ENCODE measurements around the gene NKX2-1.

DNA sequence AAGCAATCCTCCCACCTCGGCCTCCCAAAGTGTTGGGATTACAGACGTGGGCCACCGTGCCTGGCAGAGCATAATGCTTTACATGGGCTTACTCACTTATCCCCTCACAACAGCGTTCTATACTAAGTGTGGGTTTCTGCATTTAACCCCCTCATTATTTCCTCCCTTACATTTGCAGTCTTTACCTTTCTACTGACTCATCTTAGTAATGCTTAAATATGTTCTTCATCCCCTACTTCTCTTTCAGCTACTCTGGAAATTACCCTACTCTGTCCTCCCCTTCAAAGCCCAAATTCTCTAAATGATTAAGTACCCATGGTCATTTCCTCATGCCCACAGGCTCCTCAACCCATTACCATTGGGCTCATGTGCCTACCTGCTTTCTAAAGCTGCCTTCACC is 40.7 kb downstream of the NKX2-1 start:
- TF ChIP-seq, protein P1, sequence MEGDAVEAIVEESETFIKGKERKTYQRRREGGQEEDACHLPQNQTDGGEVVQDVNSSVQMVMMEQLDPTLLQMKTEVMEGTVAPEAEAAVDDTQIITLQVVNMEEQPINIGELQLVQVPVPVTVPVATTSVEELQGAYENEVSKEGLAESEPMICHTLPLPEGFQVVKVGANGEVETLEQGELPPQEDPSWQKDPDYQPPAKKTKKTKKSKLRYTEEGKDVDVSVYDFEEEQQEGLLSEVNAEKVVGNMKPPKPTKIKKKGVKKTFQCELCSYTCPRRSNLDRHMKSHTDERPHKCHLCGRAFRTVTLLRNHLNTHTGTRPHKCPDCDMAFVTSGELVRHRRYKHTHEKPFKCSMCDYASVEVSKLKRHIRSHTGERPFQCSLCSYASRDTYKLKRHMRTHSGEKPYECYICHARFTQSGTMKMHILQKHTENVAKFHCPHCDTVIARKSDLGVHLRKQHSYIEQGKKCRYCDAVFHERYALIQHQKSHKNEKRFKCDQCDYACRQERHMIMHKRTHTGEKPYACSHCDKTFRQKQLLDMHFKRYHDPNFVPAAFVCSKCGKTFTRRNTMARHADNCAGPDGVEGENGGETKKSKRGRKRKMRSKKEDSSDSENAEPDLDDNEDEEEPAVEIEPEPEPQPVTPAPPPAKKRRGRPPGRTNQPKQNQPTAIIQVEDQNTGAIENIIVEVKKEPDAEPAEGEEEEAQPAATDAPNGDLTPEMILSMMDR (conservative IDR thresholded peaks at IDR 0.05; ENCODE audit: low read depth, low read length) = no peak
- no peak for TF ChIP-seq EZH2 (IDR thresholded peaks at IDR 0.05; ENCODE audit: low read length, unreplicated experiment)
- TF ChIP-seq EZH2phosphoT487 (IDR thresholded peaks at IDR 0.05; ENCODE audit: borderline replicate concordance, low read length) = no peak

All from PC-3 (cell line).